Testis (tissue), 2 donors: ENCODE results near the gene PPM1L.

Experiments used
- POLR2A ChIP-seq: fragments of 450-650 bp; IDR thresholded peaks from one replicate; pipeline ENCODE4 v1.6.1; 2017; ENCODE audit warnings: antibody characterized with exemption, mild to moderate bottlenecking, moderate library complexity
- TF ChIP-seq, protein P1 (sequence below), 3 experiments: fragments of 450-650 bp in 2 of 3; fragments of 200-600 bp in 1 of 3; sonication (generic) in 1 of 3; IDR thresholded peaks; one replicate each; pipeline ENCODE4 v1.5.1; 2016 to 2019; ENCODE audit warnings: antibody characterized with exemption in 3 of 3, mild to moderate bottlenecking in 2 of 3, moderate library complexity in 1 of 3

DNA sequence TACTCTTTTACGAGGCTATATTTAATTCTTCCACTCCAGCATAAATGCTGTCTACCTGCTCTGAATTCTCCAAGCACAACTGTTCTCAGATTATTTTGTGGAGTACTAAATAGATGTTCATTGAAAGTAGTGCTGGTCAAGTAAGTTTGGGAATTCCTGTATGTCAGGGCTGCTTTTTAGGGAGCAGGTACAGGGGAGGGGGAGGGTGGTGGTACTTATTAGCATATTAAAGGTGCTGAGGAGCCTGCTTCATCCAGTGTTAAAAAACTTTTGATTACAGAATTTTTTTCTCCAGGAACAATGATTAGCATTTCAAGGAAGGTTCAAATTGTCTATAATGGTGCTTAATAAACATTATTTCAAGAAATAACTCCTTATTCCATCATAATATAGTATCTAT lies 59.2 kb downstream of the PPM1L start:
- TF ChIP-seq, protein P1, sequence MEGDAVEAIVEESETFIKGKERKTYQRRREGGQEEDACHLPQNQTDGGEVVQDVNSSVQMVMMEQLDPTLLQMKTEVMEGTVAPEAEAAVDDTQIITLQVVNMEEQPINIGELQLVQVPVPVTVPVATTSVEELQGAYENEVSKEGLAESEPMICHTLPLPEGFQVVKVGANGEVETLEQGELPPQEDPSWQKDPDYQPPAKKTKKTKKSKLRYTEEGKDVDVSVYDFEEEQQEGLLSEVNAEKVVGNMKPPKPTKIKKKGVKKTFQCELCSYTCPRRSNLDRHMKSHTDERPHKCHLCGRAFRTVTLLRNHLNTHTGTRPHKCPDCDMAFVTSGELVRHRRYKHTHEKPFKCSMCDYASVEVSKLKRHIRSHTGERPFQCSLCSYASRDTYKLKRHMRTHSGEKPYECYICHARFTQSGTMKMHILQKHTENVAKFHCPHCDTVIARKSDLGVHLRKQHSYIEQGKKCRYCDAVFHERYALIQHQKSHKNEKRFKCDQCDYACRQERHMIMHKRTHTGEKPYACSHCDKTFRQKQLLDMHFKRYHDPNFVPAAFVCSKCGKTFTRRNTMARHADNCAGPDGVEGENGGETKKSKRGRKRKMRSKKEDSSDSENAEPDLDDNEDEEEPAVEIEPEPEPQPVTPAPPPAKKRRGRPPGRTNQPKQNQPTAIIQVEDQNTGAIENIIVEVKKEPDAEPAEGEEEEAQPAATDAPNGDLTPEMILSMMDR (IDR thresholded peaks at IDR 0.05), result no peak
- no peak for TF ChIP-seq POLR2A
